HepG2 (cell line): ENCODE measurements around the gene BPIFB2. TPM values are rescaled to one million over a fixed set of nuclear protein-coding genes. Genes with fewer than 3 reads are reported as not detected.
A peak's percentile ranks its signal among the peaks of the same experiment; 100 is the strongest.

Experiments
- BCL6 ChIP-seq: IDR thresholded peaks from 2 replicates; pipeline ENCODE4 v1.6.1; 2016; ENCODE audit warnings: missing genetic modification reagents, missing compliant biosample characterization
- CBFB ChIP-seq: sonication (generic); formaldehyde crosslinking; IDR thresholded peaks from 2 replicates; pipeline ENCODE4 v1.4.0; 2020; ENCODE audit warnings: missing genetic modification reagents
- ELF1 ChIP-seq: sonication (generic); formaldehyde crosslinking; IDR thresholded peaks from 2 replicates; pipeline ENCODE4 v1.4.0; 2020; ENCODE audit warnings: missing genetic modification reagents
- ERF ChIP-seq: IDR thresholded peaks from 2 replicates; pipeline ENCODE4 v1.6.1; 2018; ENCODE audit warnings: missing biosample characterization, missing genetic modification reagents
- GATAD2A ChIP-seq: IDR thresholded peaks from 2 replicates; pipeline ENCODE4 v1.6.1; 2016
- HDAC1 ChIP-seq: sonication (generic); formaldehyde crosslinking; IDR thresholded peaks from 2 replicates; pipeline ENCODE4 v1.5.1; 2020; ENCODE audit warnings: mild to moderate bottlenecking, missing genetic modification reagents
- HMG20A ChIP-seq: IDR thresholded peaks from 2 replicates; pipeline ENCODE4 v1.6.1; 2016; ENCODE audit warnings: borderline replicate concordance
- HNF4A ChIP-seq: sonication (generic); formaldehyde crosslinking; IDR thresholded peaks from 2 replicates; pipeline ENCODE4 v1.4.0; 2020; ENCODE audit warnings: missing genetic modification reagents
- IRF2 ChIP-seq: IDR thresholded peaks from 2 replicates; pipeline ENCODE4 v1.6.1; 2018; ENCODE audit warnings: missing genetic modification reagents, missing compliant biosample characterization
- ISL2 ChIP-seq: sonication (generic); formaldehyde crosslinking; IDR thresholded peaks from 2 replicates; pipeline ENCODE4 v1.5.0; 2020; ENCODE audit warnings: missing genetic modification reagents
- KDM1A ChIP-seq: IDR thresholded peaks from 2 replicates; pipeline ENCODE4 v1.6.1; 2016; ENCODE audit warnings: missing compliant biosample characterization
- MTA1 ChIP-seq: sonication (generic); formaldehyde crosslinking; IDR thresholded peaks from 2 replicates; pipeline ENCODE4 v1.4.0; 2020; ENCODE audit warnings: missing genetic modification reagents, mild to moderate bottlenecking, borderline replicate concordance
- MTF1 ChIP-seq: sonication (generic); formaldehyde crosslinking; IDR thresholded peaks from 2 replicates; pipeline ENCODE4 v1.5.0; 2020; ENCODE audit warnings: missing genetic modification reagents
- NFE2L1 ChIP-seq: sonication (generic); formaldehyde crosslinking; IDR thresholded peaks from 2 replicates; pipeline ENCODE4 v1.4.0; 2020; ENCODE audit warnings: missing genetic modification reagents, mild to moderate bottlenecking, borderline replicate concordance
- NFKB2 ChIP-seq: sonication (generic); formaldehyde crosslinking; IDR thresholded peaks from 2 replicates; pipeline ENCODE4 v1.4.0; 2020; ENCODE audit warnings: missing genetic modification reagents, borderline replicate concordance
- NR2C2 ChIP-seq: sonication (generic); formaldehyde crosslinking; IDR thresholded peaks from 2 replicates; pipeline ENCODE4 v1.4.0; 2020; ENCODE audit warnings: missing genetic modification reagents, mild to moderate bottlenecking, moderate library complexity, borderline replicate concordance
- NR2F2 ChIP-seq: IDR thresholded peaks from 2 replicates; pipeline ENCODE4 v1.6.1; 2012; ENCODE audit warnings: low read depth, inconsistent platforms, borderline replicate concordance
- RCOR2 ChIP-seq: IDR thresholded peaks from 2 replicates; pipeline ENCODE4 v1.6.1; 2016; ENCODE audit warnings: missing biosample characterization, missing genetic modification reagents
- SIX1 ChIP-seq: sonication (generic); formaldehyde crosslinking; IDR thresholded peaks from 2 replicates; pipeline ENCODE4 v1.4.0; 2020; ENCODE audit warnings: missing genetic modification reagents, borderline replicate concordance
- SP5 ChIP-seq: IDR thresholded peaks from 2 replicates; pipeline ENCODE4 v1.6.1; 2016; ENCODE audit warnings: low read depth, borderline replicate concordance
- TBX3 ChIP-seq: fragments of 450-650 bp; IDR thresholded peaks from 2 replicates; pipeline ENCODE4 v1.6.1; 2017; ENCODE audit warnings: antibody characterized with exemption, mild to moderate bottlenecking, inconsistent platforms, borderline replicate concordance
- XBP1 ChIP-seq: sonication (generic); formaldehyde crosslinking; IDR thresholded peaks from 2 replicates; pipeline ENCODE4 v1.5.0; 2020; ENCODE audit warnings: missing genetic modification reagents
- ZBTB20 ChIP-seq: sonication (generic); formaldehyde crosslinking; IDR thresholded peaks from 2 replicates; pipeline ENCODE4 v1.8.1; 2023; ENCODE audit warnings: missing genetic modification reagents, low read depth, mild to moderate bottlenecking, borderline replicate concordance
- ZNF30 ChIP-seq: sonication (generic); formaldehyde crosslinking; IDR thresholded peaks from 2 replicates; pipeline ENCODE4 v1.5.0; 2020; ENCODE audit warnings: mild to moderate bottlenecking, missing genetic modification reagents
- ZNF788 ChIP-seq: sonication (generic); formaldehyde crosslinking; IDR thresholded peaks from 2 replicates; pipeline ENCODE4 v1.5.0; 2020; ENCODE audit warnings: mild to moderate bottlenecking, missing genetic modification reagents, borderline replicate concordance
- polyA plus RNA-seq, 8 experiments: library from polyadenylated mRNA; depleted of rRNA in 3 of 8; stranded (reverse) in 7 of 8; unstranded in 1 of 8; fragments of >200 nt; fragmentation: Illumina TruSeq in 4 of 8; extraction: Trizol in 4 of 8; gene quantifications; 2 replicates each; pipeline versions ENCODE4 v1.2.1 to v1.2.3, GENCODE V29; 2011 to 2016; ENCODE audit warnings: low read depth in 4 of 8, missing spikeins in 1 of 8, mixed read lengths in 1 of 8; ENCODE audit not compliant: insufficient read depth in 1 of 8
- total RNA-seq, 5 experiments: library from RNA; depleted of rRNA; stranded (reverse); fragments of >200 nt; fragmentation: Illumina TruSeq; extraction: Trizol; gene quantifications; 2 replicates each; pipeline ENCODE4 v1.2.3, GENCODE V29; 2016; ENCODE audit warnings: low read depth in 1 of 5
- TF ChIP-seq, protein P1 (sequence below): sonication (generic); formaldehyde crosslinking; conservative IDR thresholded peaks from 2 replicates; pipeline ENCODE4 v1.4.0; 2020; ENCODE audit warnings: missing genetic modification reagents
- TF ChIP-seq, protein P2 (sequence below): IDR thresholded peaks from 2 replicates; pipeline ENCODE4 v1.6.1; 2012; ENCODE audit warnings: low read depth, low read length, improper control_type of control experiment
- TF ChIP-seq, protein P3 (sequence below): IDR thresholded peaks from 2 replicates; pipeline ENCODE4 v1.6.1; 2016; ENCODE audit warnings: mild to moderate bottlenecking

BPIFB2 gene
- total and polyA plus RNA-seq, 2 of the 13 experiments (the other 11 are each of a cell fraction or from before 2014, with no cell fraction given): 54.5 to 902 TPM

DNA sequence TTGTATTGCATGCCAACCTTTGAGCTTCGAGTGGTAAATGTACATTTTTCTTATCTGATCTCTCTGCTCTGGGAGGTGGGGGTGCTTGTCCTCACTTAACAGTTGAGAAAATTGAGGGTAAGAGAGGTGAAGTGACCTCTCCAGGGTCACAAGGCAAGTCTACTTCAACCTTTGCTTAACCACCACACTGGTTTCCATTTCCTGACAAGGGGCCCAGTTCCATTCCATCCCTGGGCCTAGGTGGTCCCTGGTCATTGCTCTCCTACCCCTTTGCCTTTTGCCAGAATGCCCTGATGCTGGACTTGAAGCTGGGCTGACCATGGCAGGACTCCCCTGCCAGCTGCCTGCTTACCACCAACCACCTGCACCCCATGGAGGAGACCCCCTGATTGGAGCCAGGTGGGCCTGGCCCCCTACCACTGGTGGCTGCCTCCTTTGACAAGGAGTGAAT lies 36.3 kb downstream of the BPIFB2 start (continued):
- TF ChIP-seq NR2C2 (CRISPR knock-in tag): peak; percentile 71
- TF ChIP-seq NFKB2 (CRISPR knock-in tag): no peak
- peak; percentile 29; the same call in 1 of the 2 replicates for TF ChIP-seq CBFB (CRISPR knock-in tag)
- TF ChIP-seq ZNF788 (CRISPR knock-in tag): 0 out of 2 replicates have a peak, but pooled peaks have one; percentile 50
- peak; percentile 43; the same call in 1 of the 2 replicates for TF ChIP-seq HMG20A
- TF ChIP-seq ZNF30 (CRISPR knock-in tag): no peak
- TF ChIP-seq ZBTB20: 0 out of 2 replicates have a peak, but pooled peaks have one; percentile 30
- TF ChIP-seq SP5: no peak
- TF ChIP-seq NFE2L1 (CRISPR knock-in tag): 0 out of 2 replicates have a peak, but pooled peaks have one; percentile 53
- peak; percentile 51 for TF ChIP-seq MTA1 (CRISPR knock-in tag)
- TF ChIP-seq GATAD2A: peak; percentile 69
- peak; percentile 84 for TF ChIP-seq ISL2
- TF ChIP-seq, protein P1, sequence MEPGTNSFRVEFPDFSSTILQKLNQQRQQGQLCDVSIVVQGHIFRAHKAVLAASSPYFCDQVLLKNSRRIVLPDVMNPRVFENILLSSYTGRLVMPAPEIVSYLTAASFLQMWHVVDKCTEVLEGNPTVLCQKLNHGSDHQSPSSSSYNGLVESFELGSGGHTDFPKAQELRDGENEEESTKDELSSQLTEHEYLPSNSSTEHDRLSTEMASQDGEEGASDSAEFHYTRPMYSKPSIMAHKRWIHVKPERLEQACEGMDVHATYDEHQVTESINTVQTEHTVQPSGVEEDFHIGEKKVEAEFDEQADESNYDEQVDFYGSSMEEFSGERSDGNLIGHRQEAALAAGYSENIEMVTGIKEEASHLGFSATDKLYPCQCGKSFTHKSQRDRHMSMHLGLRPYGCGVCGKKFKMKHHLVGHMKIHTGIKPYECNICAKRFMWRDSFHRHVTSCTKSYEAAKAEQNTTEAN (CRISPR knock-in tag): peak; percentile 56; the same call in 1 of the 2 replicates
- peak; percentile 78; the same call in 1 of the 2 replicates for TF ChIP-seq RCOR2 (CRISPR knock-in tag)
- no peak for TF ChIP-seq MTF1 (CRISPR knock-in tag)
- no peak for TF ChIP-seq ERF (CRISPR knock-in tag)
- TF ChIP-seq, protein P2, sequence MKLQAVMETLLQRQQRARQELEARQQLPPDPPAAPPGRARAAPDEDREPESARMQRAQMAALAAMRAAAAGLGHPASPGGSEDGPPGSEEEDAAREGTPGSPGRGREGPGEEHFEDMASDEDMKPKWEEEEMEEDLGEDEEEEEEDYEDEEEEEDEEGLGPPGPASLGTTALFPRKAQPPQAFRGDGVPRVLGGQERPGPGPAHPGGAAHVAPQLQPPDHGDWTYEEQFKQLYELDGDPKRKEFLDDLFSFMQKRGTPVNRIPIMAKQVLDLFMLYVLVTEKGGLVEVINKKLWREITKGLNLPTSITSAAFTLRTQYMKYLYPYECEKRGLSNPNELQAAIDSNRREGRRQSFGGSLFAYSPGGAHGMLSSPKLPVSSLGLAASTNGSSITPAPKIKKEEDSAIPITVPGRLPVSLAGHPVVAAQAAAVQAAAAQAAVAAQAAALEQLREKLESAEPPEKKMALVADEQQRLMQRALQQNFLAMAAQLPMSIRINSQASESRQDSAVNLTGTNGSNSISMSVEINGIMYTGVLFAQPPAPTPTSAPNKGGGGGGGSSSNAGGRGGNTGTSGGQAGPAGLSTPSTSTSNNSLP: peak; percentile 61; the same call in 1 of the 2 replicates
- TF ChIP-seq HNF4A (CRISPR knock-in tag): peak; percentile 92
- no peak for TF ChIP-seq XBP1 (CRISPR knock-in tag)
- TF ChIP-seq IRF2 (CRISPR knock-in tag): 0 out of 2 replicates have a peak, but pooled peaks have one; percentile 29
- 0 out of 2 replicates have a peak, but pooled peaks have one; percentile 42 for TF ChIP-seq HDAC1 (CRISPR knock-in tag)
- TF ChIP-seq NR2F2: peak; percentile 67; the same call in 1 of the 2 replicates
- TF ChIP-seq KDM1A (CRISPR knock-in tag): peak; percentile 41; the same call in 1 of the 2 replicates
- TF ChIP-seq, protein P3, sequence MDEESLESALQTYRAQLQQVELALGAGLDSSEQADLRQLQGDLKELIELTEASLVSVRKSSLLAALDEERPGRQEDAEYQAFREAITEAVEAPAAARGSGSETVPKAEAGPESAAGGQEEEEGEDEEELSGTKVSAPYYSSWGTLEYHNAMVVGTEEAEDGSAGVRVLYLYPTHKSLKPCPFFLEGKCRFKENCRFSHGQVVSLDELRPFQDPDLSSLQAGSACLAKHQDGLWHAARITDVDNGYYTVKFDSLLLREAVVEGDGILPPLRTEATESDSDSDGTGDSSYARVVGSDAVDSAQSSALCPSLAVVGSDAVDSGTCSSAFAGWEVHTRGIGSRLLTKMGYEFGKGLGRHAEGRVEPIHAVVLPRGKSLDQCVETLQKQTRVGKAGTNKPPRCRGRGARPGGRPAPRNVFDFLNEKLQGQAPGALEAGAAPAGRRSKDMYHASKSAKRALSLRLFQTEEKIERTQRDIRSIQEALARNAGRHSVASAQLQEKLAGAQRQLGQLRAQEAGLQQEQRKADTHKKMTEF (CRISPR knock-in tag): 0 out of 2 replicates have a peak, but pooled peaks have one; percentile 26
- 0 out of 2 replicates have a peak, but pooled peaks have one; percentile 52 for TF ChIP-seq TBX3
- 0 out of 2 replicates have a peak, but pooled peaks have one; percentile 13 for TF ChIP-seq ELF1 (CRISPR knock-in tag)
- peak; percentile 13; the same call in 1 of the 2 replicates for TF ChIP-seq BCL6 (CRISPR knock-in tag)
- 0 out of 2 replicates have a peak, but pooled peaks have one; percentile 5 for TF ChIP-seq SIX1
